Activated CD8-positive, alpha-beta T cell treated with anti-CD3 and anti-CD28 coated beads for 36 hours (primary cell): ENCODE results near the gene LCE1B. TPM values are rescaled to one million over a fixed set of nuclear protein-coding genes. Genes with fewer than 3 reads are reported as not detected.

Source experiments
- ATAC-seq: fragments of 200-7000 bp; cut with Tn5 transposase; one replicate; pipeline ENCODE4 v1.10.0; 2021; ENCODE audit warnings: mild to moderate bottlenecking, moderate library complexity
- CTCF ChIA-PET: fragments of 350-600 bp; sonication (Branson Sonifier 250); formaldehyde crosslinking; loops from one replicate; lab custom pipeline; 2021; ENCODE audit warnings: antibody characterized with exemption; lab: Charles Lee
- POLR2A ChIA-PET: fragments of 350-600 bp; sonication (Branson Sonifier 250); formaldehyde crosslinking; loops from one replicate; lab custom pipeline; 2021; ENCODE audit warnings: antibody characterized with exemption; lab: Charles Lee
- DNase-seq: peaks from one replicate; pipeline ENCODE4 v3.0.0-alpha.2; 2020
- H3K27ac Mint-ChIP-seq: one replicate; pipeline ENCODE4 v1.8.0; 2021; ENCODE audit warnings: mild to moderate bottlenecking, mixed read lengths
- H3K27me3 Mint-ChIP-seq: one replicate; pipeline ENCODE4 v1.8.0; 2021; ENCODE audit warnings: mixed read lengths
- H3K36me3 Mint-ChIP-seq: one replicate; pipeline ENCODE4 v1.8.0; 2021; ENCODE audit warnings: low read depth, mixed read lengths
- H3K4me1 Mint-ChIP-seq: one replicate; pipeline ENCODE4 v1.8.0; 2021; ENCODE audit warnings: low read depth, mixed read lengths
- H3K4me3 Mint-ChIP-seq: one replicate; pipeline ENCODE4 v1.8.0; 2021; ENCODE audit warnings: mild to moderate bottlenecking, moderate library complexity, mixed read lengths
- H3K9me3 Mint-ChIP-seq: one replicate; pipeline ENCODE4 v1.8.0; 2021; ENCODE audit warnings: mixed read lengths
- CTCF ChIP-seq: fragments of 200-600 bp; IDR thresholded peaks from one replicate; pipeline ENCODE4 v1.8.0; 2022; ENCODE audit warnings: antibody characterized with exemption, mild to moderate bottlenecking
- intact Hi-C: fragments of 100-400 bp; cut with micrococcal nuclease; formaldehyde crosslinking; loops from one replicate; pipeline ENCODE4 v1.10.0; 2022
- total RNA-seq, 2 experiments: library from RNA; stranded (reverse); gene quantifications; one replicate each; pipeline ENCODE4 v1.2.3, GENCODE V29; 2021

Gene LCE1B
- total RNA-seq, 2 experiments from 2014 or later: not detected

GRCh38 chr1:152824964-152825363, 13.2 kb downstream of the LCE1B start:
- no peak overlapping the region for H3K27ac Mint-ChIP-seq
- TF ChIP-seq CTCF: no peak
- no peaks in the 10 kb centered on the region for H3K9me3 Mint-ChIP-seq
- H3K4me3 Mint-ChIP-seq: no peak overlapping the region
- no peak for ATAC-seq
- ChIA-PET POLR2A (no interaction called here), CTCF (interaction anchor here (1.3 kb wide), 1 partner anchor 399 kb away, joined by 3 read pairs; no protein-coding TSS in a partner anchor)
- no peaks in the 10 kb centered on the region for H3K36me3 Mint-ChIP-seq
- DNase-seq: no peak
- peaks cover 21% of the 10 kb centered on the region for H3K27me3 Mint-ChIP-seq
- intact Hi-C loops: no loop called here
- H3K4me1 Mint-ChIP-seq: no peaks in the 10 kb centered on the region

GRCh38 chr1:152827173-152827572, 15.4 kb downstream of the LCE1B start, which contains the start of gene LCE1A:
TSS of gene LCE1A (plus strand) at chr1:152827473. CDS start at chr1:152827473, 0 bp downstream.
- no peak for DNase-seq
- ATAC-seq: no peak
- intact Hi-C loops: no loop called here
- Mint-ChIP-seq H3K27me3 (peaks cover 26% of the 10 kb centered on the region), H3K9me3 (no peaks in the 10 kb centered on the region), H3K4me3 (no peak within 1 kb of the TSS), H3K27ac (no peak within 1 kb of the TSS), H3K36me3 (no peaks in the 10 kb centered on the region), H3K4me1 (no peaks in the 10 kb centered on the region)
- ChIA-PET POLR2A (no interaction called here), CTCF (no interaction called here)
- no peak for TF ChIP-seq CTCF

GRCh38 chr1:152836870-152837269, 25.1 kb downstream of the LCE1B start:
- intact Hi-C loops: no loop called here
- H3K4me3 Mint-ChIP-seq: no peak overlapping the region
- H3K9me3 Mint-ChIP-seq: no peaks in the 10 kb centered on the region
- POLR2A ChIA-PET: no interaction called here
- DNase-seq (no peak), ATAC-seq (no peak)
- CTCF ChIA-PET: interaction anchor here (1.2 kb wide), 1 partner anchor 34 kb away, joined by 3 read pairs; no protein-coding TSS in a partner anchor
- H3K36me3 Mint-ChIP-seq: no peaks in the 10 kb centered on the region
- no peak for TF ChIP-seq CTCF
- H3K4me1 Mint-ChIP-seq: no peaks in the 10 kb centered on the region
- peaks cover 15% of the 10 kb centered on the region for H3K27me3 Mint-ChIP-seq
- H3K27ac Mint-ChIP-seq: no peak overlapping the region

GRCh38 chr1:152842556-152842955, 30.8 kb downstream of the LCE1B start, which contains the start of gene LCE6A:
TSS of gene LCE6A (plus strand) at chr1:152842856. CDS start at chr1:152843521, 665 bp downstream.
- H3K27ac Mint-ChIP-seq: no peak within 1 kb of the TSS
- DNase-seq: no peak
- no peaks in the 10 kb centered on the region for H3K9me3 Mint-ChIP-seq
- H3K4me1 Mint-ChIP-seq: no peaks in the 10 kb centered on the region
- peaks cover 18% of the 10 kb centered on the region for H3K27me3 Mint-ChIP-seq
- H3K36me3 Mint-ChIP-seq: no peaks in the 10 kb centered on the region
- H3K4me3 Mint-ChIP-seq: no peak within 1 kb of the TSS
- CTCF ChIA-PET: no interaction called here
- TF ChIP-seq CTCF: no peak
- no peak for ATAC-seq
- POLR2A ChIA-PET: no interaction called here
- intact Hi-C loops: no loop called here

GRCh38 chr1:152855661-152856060, 43.9 kb downstream of the LCE1B start:
- CTCF ChIA-PET: interaction anchor here (1.2 to 1.5 kb wide), 2 partner anchors 14 to 15 kb away, joined by 4 read pairs; no protein-coding TSS in a partner anchor

More at GRCh38 chr1:152855661-152856060, 43.9 kb downstream of the LCE1B start:
- Mint-ChIP-seq H3K27ac (no peak overlapping the region), H3K4me1 (no peaks in the 10 kb centered on the region), H3K27me3 (peaks cover 6% of the 10 kb centered on the region), H3K36me3 (no peaks in the 10 kb centered on the region), H3K4me3 (no peak overlapping the region), H3K9me3 (no peaks in the 10 kb centered on the region)
- ATAC-seq (no peak), DNase-seq (no peak)
- intact Hi-C loops: no loop called here
- POLR2A ChIA-PET: no interaction called here
- TF ChIP-seq CTCF: no peak
